ENCODE results near the gene ACTMAP. TPM values are rescaled to one million over a fixed set of nuclear protein-coding genes. Genes with fewer than 3 reads are reported as not detected.

The ACTMAP gene
- total RNA-seq, 1 experiment from 2014 or later, result 5.5 TPM

DNA sequence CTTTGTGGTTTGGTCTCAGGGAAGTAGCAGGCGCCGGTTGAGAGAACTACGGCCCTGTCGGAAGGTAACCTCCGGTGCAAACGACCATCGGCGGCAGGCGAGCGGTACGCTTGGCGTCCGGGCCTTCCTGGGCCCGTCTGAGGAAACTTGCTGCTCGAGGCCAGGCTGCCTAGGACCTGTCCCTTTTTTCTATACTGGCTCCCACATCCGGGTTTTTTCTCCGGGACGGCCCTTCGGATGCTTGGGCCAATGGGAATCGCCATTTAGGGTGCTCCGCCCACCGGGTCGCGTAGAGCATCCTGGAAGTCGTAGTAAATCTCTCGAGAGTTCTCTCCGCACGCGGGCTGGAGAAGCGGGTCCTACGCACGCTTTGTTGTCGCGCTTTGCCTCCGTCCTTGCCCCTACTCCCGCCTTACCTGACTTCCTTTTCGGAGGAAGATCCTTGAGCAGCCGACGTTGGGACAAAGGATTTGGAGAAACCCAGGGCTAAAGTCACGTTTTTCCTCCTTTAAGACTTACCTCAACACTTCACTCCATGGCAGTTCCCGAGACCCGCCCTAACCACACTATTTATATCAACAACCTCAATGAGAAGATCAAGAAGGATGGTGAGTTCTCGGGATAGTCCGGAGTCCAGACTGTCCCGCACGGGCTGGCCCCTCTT, 729 bp upstream of the ACTMAP start, which contains the start of gene SNRPA:
TSS of gene SNRPA (plus strand) at position 330 of the 664 bp plus-strand sequence. CDS start at position 536, 206 bp downstream.
- no peaks in the 10 kb centered on the region for H3K27me3 ChIP-seq (ENCODE audit: control insufficient read depth, insufficient read depth, low read length)
- peak; percentile 90 for DNase-seq (ENCODE audit: low read depth, low spot score)
- ChIA-PET CTCF (no interaction called here), POLR2A (interaction anchor here (0.8 kb wide), 1 partner anchor 28 kb away, joined by 6 read pairs; no protein-coding TSS in a partner anchor)
- H3K36me3 ChIP-seq (ENCODE audit: control insufficient read depth, insufficient read depth, low read length), result peaks cover 9% of the 10 kb centered on the region
- peaks cover 10% of the 10 kb centered on the region for H3K4me1 ChIP-seq (ENCODE audit: control insufficient read depth, insufficient read depth, low read length)
- peak; percentile 90 for ATAC-seq
- peak within 1 kb of the TSS; percentile 99 for H3K27ac ChIP-seq (ENCODE audit: low read length)
- in situ Hi-C loops (cut with HindIII; ENCODE audit: low pct_unique_long_range_greater_than_20kb, low sequenced_read_pairs) (no loop called here), intact Hi-C loops (cut with micrococcal nuclease; ENCODE audit: unreplicated experiment) (no loop called here)
- no peaks in the 10 kb centered on the region for H3K9me3 ChIP-seq (ENCODE audit: control insufficient read depth, insufficient read depth, low read depth, low read length)
- H3K4me3 ChIP-seq (ENCODE audit: low read depth in 2 of 2, low read length in 2 of 2), result peak within 1 kb of the TSS; percentile 74 to 97
- no peak; the same call in 1 of the 2 replicates for TF ChIP-seq TCF7L2 (IDR thresholded peaks at IDR 0.05; ENCODE audit: low read depth, low read length)
- peak; percentile 88 for TF ChIP-seq POLR2AphosphoS5 (IDR thresholded peaks at IDR 0.05; ENCODE audit: low read depth, low read length)
- TF ChIP-seq SIN3A (IDR thresholded peaks at IDR 0.05; ENCODE audit: borderline replicate concordance, insufficient read depth, low read depth, low read length), result peak; percentile 78; the same call in 1 of the 2 replicates
- TF ChIP-seq, protein P1, sequence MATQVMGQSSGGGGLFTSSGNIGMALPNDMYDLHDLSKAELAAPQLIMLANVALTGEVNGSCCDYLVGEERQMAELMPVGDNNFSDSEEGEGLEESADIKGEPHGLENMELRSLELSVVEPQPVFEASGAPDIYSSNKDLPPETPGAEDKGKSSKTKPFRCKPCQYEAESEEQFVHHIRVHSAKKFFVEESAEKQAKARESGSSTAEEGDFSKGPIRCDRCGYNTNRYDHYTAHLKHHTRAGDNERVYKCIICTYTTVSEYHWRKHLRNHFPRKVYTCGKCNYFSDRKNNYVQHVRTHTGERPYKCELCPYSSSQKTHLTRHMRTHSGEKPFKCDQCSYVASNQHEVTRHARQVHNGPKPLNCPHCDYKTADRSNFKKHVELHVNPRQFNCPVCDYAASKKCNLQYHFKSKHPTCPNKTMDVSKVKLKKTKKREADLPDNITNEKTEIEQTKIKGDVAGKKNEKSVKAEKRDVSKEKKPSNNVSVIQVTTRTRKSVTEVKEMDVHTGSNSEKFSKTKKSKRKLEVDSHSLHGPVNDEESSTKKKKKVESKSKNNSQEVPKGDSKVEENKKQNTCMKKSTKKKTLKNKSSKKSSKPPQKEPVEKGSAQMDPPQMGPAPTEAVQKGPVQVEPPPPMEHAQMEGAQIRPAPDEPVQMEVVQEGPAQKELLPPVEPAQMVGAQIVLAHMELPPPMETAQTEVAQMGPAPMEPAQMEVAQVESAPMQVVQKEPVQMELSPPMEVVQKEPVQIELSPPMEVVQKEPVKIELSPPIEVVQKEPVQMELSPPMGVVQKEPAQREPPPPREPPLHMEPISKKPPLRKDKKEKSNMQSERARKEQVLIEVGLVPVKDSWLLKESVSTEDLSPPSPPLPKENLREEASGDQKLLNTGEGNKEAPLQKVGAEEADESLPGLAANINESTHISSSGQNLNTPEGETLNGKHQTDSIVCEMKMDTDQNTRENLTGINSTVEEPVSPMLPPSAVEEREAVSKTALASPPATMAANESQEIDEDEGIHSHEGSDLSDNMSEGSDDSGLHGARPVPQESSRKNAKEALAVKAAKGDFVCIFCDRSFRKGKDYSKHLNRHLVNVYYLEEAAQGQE (IDR thresholded peaks at IDR 0.05; ENCODE audit: insufficient read depth in 1 of 2, low read depth in 2 of 2, low read length in 1 of 2), result peak in 1 of 2 experiments; percentile 29; a peak in 1 of 4 replicates
- TF ChIP-seq, protein P2, sequence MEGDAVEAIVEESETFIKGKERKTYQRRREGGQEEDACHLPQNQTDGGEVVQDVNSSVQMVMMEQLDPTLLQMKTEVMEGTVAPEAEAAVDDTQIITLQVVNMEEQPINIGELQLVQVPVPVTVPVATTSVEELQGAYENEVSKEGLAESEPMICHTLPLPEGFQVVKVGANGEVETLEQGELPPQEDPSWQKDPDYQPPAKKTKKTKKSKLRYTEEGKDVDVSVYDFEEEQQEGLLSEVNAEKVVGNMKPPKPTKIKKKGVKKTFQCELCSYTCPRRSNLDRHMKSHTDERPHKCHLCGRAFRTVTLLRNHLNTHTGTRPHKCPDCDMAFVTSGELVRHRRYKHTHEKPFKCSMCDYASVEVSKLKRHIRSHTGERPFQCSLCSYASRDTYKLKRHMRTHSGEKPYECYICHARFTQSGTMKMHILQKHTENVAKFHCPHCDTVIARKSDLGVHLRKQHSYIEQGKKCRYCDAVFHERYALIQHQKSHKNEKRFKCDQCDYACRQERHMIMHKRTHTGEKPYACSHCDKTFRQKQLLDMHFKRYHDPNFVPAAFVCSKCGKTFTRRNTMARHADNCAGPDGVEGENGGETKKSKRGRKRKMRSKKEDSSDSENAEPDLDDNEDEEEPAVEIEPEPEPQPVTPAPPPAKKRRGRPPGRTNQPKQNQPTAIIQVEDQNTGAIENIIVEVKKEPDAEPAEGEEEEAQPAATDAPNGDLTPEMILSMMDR (IDR thresholded peaks at IDR 0.05), result no peak
- no TSS peak for BruUV-seq (replicated peaks)

DNA sequence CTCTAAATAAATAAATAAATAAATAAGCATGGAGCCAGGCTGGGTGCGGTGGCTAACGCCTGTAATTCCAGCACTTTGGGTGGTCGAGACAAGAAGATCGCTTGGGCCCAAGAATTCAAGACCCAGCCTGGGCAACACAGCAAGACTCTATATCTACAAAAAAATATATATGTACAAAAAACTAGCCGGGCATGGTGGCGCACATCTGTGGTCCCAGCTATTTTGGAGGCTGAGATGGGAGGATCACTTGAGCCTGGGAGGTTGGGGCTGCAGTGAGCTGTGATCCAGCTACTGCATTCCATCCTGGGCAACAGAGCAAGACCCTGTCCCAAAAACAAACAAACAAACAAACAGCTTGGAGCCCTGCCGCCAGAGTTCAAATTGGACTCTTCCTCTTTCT, 2.7 kb downstream of the ACTMAP start:
- no peak overlapping the region for H3K27ac ChIP-seq (ENCODE audit: low read length)
- H3K27me3 ChIP-seq (ENCODE audit: control insufficient read depth, insufficient read depth, low read length), result no peaks in the 10 kb centered on the region
- TF ChIP-seq, protein P1 (IDR thresholded peaks at IDR 0.05; ENCODE audit: insufficient read depth in 1 of 2, low read depth in 2 of 2, low read length in 1 of 2), result no peak
- TF ChIP-seq POLR2AphosphoS5 (IDR thresholded peaks at IDR 0.05; ENCODE audit: low read depth, low read length) (no peak), SIN3A (IDR thresholded peaks at IDR 0.05; ENCODE audit: borderline replicate concordance, insufficient read depth, low read depth, low read length) (no peak), TCF7L2 (IDR thresholded peaks at IDR 0.05; ENCODE audit: low read depth, low read length) (no peak)
- TF ChIP-seq, protein P2 (IDR thresholded peaks at IDR 0.05), result no peak
- H3K4me3 ChIP-seq (ENCODE audit: low read depth in 2 of 2, low read length in 2 of 2), result no peak overlapping the region
- no TSS peak for BruUV-seq (replicated peaks)
- H3K9me3 ChIP-seq (ENCODE audit: control insufficient read depth, insufficient read depth, low read depth, low read length), result no peaks in the 10 kb centered on the region
- H3K36me3 ChIP-seq (ENCODE audit: control insufficient read depth, insufficient read depth, low read length), result peaks cover 9% of the 10 kb centered on the region
- ATAC-seq (no peak), DNase-seq (ENCODE audit: low read depth, low spot score) (no peak)
- in situ Hi-C loops (cut with HindIII; ENCODE audit: low pct_unique_long_range_greater_than_20kb, low sequenced_read_pairs), result no loop called here
- ChIA-PET CTCF (no interaction called here), POLR2A (no interaction called here)
- H3K4me1 ChIP-seq (ENCODE audit: control insufficient read depth, insufficient read depth, low read length), result peaks cover 10% of the 10 kb centered on the region
- intact Hi-C loops (cut with micrococcal nuclease; ENCODE audit: unreplicated experiment), result no loop called here
